GM21515 (cell line): Measurements from ENCODE around the gene ACY1.
"Not testable (repeated sequence)": the region's sequence is repeated elsewhere in the genome, so short reads cannot be mapped to it uniquely, and the experiment has no call there.

Source experiments
- ATAC-seq: cut with Tn5 transposase; IDR thresholded peaks from one replicate; pipeline ENCODE4 v1.9.1; 2021; ENCODE audit not compliant: unreplicated experiment

Gene ACY1

DNA sequence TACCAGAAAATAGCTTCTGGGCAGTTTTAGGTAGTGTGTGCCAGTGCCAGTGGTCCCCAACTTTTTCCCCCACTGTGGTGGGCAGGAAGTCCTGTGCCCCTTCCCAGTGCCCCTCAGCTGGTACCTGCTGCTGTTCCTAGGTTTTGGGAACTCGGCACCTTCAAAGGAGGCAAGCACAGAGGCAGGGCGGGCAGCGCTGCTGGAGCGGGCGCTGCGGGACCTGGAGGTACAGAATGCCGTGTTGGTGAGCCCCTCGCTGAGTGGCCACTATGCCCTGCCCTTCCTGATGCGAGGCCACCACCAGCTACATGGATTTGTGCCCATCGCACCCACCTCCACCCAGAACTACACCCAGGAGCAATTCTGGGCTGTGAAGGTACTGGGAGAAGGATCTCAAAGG is 3.1 kb upstream of the ACY1 start:
- no peak for ATAC-seq

- ATAC-seq, result peak; percentile 36
Measured at GRCh38 chr3:51982352-51982837, 940 bp upstream of the ACY1 start.

DNA sequence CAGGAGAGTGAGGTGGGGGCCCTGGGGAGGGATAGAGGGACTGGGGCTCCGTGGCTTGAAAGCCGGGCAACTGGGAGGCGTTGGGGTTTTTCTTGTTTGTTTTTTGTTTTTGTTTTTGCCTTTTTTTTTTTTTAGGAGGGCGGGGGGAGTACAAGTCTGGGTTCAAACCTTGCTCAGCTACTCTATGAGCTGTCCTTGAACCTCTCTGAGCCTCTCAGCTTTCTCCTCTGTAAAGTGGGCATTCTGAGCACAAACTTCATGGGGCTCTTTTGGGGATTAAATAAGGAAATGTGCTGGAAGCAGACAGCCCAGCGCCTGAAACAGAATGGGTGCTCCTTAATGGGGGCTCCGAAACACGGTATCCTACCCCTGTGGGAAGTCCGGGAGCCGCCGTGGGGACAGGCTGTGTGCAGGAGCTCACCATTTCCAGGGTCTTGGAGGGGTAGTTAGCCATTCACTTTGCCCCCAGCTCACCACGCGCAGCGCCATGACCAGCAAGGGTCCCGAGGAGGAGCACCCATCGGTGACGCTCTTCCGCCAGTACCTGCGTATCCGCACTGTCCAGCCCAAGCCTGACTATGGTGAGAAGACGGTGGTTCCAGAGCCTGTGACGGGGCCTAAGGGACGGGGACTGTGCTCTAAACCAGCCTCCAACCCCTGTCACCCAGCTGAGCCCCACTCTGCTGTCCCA is 388 bp downstream of the ACY1 start:
- ATAC-seq, result no peak

DNA sequence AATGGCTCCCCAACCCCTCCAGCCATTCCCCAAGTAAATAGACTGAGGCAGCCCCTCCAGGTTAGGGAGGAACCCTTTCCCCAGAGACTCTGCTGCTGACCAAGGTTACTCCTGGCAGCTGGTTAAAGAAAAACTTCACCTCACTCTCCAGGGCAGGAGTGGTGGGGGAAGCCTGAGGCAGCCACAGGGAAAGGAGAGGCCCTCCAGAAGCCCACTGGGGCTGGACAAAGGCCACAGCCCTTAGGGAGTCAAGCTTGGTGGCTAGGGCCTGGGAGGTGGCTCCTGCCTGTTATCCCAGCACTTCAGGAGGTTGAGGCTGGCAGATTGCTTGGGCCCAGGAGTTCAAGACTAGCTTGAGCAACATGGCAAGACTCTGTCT is 923 bp downstream of the ACY1 start:
- ATAC-seq, result no peak

DNA sequence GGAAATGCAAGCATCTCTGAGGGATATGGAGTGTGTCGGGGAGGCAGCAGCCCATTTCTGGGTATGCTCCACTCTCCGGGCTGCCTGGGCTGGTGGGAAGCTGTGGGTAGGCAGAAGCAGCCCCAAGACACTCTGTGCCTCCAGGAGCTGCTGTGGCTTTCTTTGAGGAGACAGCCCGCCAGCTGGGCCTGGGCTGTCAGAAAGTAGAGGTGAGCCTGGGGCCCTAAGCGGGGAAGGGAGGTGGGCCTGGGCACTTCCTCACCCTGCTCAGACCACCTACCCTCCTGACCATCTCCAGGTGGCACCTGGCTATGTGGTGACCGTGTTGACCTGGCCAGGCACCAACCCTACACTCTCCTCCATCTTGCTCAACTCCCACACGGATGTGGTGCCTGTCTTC is 1.7 kb downstream of the ACY1 start:
- no peak for ATAC-seq

GRCh38 chr3:51986010-51986947 is 2.9 kb downstream of the ACY1 start:
- no peak for ATAC-seq

DNA sequence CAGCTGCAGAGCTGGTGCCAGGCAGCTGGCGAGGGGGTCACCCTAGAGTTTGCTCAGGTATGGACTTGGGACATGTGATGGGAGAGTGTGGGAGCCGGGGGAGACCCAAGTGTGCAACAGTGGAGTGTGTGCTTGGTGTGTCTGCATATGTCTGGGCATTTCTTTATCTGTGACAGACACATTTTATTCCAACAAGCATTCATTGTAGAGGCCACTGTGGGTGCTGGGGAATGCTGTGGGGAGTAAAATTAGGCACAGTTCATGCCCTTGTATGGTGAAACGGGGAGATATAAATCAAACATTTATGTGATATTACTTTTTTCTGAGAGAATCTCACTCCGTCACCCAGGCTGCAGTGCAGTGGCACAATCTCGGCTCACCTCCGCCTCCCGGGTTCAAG is 4.2 kb downstream of the ACY1 start:
- no peak for ATAC-seq

GRCh38 chr3:51988286-51989146 is 5.2 kb downstream of the ACY1 start:
- ATAC-seq, result no peak

GRCh38 chr3:51990501-51990971 is 7.2 kb downstream of the ACY1 start:
- ATAC-seq, result not testable (repeated sequence)

DNA sequence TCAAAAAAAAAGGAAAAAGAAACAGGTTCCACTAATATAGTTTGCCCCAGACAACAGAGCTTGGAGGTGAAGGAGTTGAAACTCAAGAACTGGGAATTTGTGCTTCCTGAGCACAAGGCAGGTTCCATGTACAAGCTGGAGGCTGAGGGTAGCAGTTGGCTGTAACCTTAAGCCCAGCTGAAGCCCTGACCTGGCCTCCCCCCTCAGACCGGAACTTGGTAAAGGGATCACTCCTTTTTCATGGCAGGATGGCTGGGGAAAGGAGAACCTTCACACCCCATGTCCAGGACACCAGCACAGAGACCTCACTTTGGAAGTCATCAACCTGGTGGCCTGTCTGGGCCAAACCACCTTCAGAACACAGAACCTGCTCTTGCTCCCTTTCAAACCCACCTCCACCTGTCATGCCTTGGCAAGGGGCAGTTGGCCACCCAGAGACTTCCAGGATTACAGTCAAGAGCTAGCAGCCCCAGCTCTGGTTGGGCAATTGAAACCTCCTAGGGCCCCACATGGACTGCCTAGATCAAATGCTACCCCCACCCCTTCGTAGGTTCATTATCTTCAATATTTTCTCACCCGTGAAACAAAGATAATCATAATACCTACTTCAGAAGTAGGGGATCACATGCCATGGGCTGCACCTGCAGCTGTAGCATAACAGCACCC is 8.8 kb downstream of the ACY1 start:
- no peak for ATAC-seq

DNA sequence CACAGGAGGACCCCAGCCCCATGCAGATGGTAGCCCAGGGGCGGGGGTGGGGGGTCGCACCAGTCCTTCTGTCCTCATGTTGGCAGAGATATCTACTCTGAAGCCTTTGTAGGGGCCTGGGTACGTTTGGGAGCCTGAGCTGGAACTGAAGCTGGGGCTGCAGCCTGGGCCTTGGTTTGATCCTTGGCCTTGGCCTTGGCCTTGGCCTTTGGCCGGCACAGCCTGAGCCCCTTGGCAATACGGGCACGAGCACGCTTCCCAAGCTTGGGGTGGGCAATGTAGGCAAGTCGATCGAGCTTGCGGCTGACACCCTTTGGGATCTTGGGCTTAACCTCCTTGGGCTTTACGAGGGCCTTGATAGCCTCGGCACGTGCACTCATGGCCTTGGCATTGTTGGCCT is 10.3 kb downstream of the ACY1 start:
- not testable (repeated sequence) for ATAC-seq

DNA sequence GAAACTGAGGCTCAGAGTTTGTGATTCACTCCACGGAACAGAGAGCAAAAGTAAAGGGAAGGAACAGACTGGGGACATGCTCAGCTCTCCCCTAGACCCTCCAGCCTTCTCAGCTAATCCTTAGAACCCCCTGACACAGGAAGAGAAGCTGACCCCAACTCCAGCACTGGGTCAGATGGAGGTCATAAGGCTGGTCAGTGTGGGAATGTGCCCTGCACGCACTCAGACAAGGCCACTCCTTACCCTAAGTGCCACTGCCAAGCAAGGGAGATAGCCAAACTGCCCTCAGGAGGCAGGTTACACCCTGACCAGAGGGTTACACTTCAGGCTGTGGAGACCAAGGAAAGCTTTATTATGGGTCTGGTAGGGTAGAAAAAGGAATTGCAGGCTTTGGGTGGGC is 11.2 kb downstream of the ACY1 start:
- no peak for ATAC-seq

- ATAC-seq, result peak; percentile 83
Measured at GRCh38 chr3:51995346-51996163, 12.2 kb downstream of the ACY1 start, which contains the start of gene RPL29. Gene RPL29, minus strand, starts transcription at chr3:51995895. Its CDS starts 434 bp downstream, at chr3:51995461.

DNA sequence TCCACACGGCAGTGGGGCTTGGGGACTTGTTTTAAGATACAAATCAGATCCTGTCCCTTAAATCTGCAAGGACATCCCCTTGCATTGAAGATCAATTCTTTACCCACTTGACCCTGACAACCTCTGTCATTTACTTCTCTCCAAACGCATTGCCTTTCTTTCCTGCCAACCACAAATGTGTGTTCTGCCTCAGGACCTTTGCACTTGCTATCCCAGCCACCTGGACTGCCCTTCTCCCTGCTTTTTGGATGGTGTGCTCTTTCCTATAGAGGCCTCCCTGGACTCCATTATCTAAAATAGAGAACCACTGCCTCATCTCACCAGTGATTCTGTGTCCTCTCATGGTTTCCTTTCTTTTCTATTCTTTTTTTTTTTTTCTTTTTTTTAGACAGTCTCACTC is 13.8 kb downstream of the ACY1 start:
- no peak for ATAC-seq

GRCh38 chr3:51997935-51998596 is 14.7 kb downstream of the ACY1 start:
- no peak for ATAC-seq

DNA sequence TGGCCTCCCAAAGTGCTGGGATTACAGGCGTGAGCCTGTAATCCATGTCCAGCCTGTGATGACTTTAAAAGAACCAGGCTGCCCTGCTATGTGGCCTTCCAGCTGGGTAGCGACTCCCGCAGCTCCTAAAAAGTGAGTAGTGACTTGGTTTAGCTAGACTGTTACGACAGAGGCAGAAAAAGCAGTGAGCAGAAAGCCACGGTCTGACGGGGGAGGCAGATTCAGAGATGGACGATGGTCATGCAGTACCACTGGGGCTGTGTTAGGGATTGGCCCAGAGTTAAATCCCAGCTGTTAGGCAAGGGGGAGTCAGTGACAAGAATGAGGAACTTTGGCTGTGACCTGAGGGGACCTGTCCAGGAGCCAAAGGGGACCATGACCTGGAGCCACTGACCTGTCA is 15.4 kb downstream of the ACY1 start:
- no peak for ATAC-seq

GRCh38 chr3:51999846-52000245 is 16.5 kb downstream of the ACY1 start:
- ATAC-seq, result no peak

- ATAC-seq, result peak; percentile 86
Measured at GRCh38 chr3:52001443-52001974, 18.2 kb downstream of the ACY1 start.

- no peak for ATAC-seq
Measured at GRCh38 chr3:52002748-52003147, 19.4 kb downstream of the ACY1 start.
